ENCODE results near the gene PTBP2. TPM values are rescaled to one million over a fixed set of nuclear protein-coding genes. Genes with fewer than 3 reads are reported as not detected.

The PTBP2 gene
- total and polyA plus RNA-seq, 3 donors from 2014 or later = 41.0 to 109 (median 61.4) TPM

DNA sequence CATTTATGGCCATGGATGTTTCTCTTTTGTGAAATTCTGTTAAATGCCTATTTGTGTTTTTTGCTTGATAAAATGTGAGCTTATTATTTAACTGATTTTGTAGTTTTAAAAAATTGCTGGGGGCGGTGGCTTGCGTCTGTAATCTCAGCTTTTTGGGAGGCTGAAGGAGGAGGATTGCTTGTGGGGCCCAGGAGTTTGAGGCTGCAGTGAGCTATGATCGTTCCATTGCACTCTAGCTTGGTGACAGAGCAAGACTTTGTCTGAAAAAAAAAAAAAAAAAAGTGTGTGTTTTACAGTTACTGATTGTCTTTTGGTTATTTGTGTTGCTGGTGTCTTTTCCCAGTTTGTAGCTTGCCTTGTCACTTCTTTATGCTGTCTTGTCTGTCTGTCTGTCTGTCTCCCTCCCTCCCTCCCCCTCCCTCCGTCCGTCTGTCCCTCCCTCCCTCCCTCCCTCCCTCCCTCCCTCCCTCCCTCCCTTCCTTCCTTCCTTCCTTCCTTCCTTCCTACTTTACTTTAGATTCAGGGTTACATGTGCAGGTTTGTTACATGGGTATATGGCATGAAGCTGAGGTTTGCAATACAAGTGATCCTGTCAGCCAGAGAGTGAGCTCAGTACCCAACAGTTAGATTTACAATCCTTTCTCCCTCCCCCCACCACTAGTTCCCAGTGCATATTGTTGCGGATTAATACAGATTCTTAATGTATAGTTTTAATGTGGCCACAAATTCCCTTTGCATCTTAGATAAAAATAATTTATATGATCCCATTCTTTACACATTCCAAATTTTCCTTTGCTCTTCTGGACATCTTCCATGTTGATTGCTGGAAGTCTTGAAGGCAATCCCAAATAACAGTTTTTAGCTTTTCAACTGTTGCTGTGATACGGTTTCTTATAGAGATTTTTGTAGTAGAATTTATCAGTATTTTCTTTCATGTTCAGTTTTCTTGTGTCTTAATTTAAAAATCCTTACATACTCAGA lies 25.1 kb downstream of the PTBP2 start:
- intact Hi-C loops (cut with DNase I; ENCODE audit: low total_unique reads) = no loop called here
- Histone ChIP-seq H3K4me1 (no peaks in the 10 kb centered on the region), H3K4me3 (no peak overlapping the region), H3K27me3 (no peaks in the 10 kb centered on the region), H3K36me3 (ENCODE audit: low read depth, missing control alignments) (no peaks in the 10 kb centered on the region), H3K27ac (no peak overlapping the region), H3K9me3 (no peaks in the 10 kb centered on the region)
- DNase-seq = no peak
- 79 to 80% methylated on average over 7 of the region's 7 CpGs for WGBS, 2 donors
- TF ChIP-seq, protein P1, sequence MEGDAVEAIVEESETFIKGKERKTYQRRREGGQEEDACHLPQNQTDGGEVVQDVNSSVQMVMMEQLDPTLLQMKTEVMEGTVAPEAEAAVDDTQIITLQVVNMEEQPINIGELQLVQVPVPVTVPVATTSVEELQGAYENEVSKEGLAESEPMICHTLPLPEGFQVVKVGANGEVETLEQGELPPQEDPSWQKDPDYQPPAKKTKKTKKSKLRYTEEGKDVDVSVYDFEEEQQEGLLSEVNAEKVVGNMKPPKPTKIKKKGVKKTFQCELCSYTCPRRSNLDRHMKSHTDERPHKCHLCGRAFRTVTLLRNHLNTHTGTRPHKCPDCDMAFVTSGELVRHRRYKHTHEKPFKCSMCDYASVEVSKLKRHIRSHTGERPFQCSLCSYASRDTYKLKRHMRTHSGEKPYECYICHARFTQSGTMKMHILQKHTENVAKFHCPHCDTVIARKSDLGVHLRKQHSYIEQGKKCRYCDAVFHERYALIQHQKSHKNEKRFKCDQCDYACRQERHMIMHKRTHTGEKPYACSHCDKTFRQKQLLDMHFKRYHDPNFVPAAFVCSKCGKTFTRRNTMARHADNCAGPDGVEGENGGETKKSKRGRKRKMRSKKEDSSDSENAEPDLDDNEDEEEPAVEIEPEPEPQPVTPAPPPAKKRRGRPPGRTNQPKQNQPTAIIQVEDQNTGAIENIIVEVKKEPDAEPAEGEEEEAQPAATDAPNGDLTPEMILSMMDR (IDR thresholded peaks at IDR 0.05) = no peak
- no peak for TF ChIP-seq POLR2A (IDR thresholded peaks at IDR 0.05)

DNA sequence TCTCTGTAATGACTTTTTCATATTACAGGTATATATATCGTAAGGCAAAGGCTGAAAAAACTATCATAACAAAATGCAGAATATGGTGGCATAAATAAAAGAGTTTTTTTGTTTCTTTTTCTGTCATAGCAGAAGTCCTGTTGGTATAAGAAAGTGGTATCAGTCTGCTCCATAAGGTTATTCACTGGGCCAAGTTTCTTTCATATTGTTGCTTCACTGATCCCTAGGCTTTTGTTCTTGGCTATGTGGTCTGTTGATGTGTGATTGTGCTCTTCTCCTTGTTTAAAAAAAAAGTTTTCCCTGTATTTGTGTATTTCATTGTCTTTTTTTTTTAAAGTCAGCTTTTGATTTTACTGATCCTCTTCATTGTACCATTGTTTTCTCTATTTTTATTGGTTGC lies 26.0 kb downstream of the PTBP2 start:
- 96 to 97% methylated on average over 1 of the region's 1 CpG for WGBS, 2 donors
- Histone ChIP-seq H3K4me3 (no peak overlapping the region), H3K27ac (no peak overlapping the region), H3K27me3 (no peaks in the 10 kb centered on the region), H3K36me3 (ENCODE audit: low read depth, missing control alignments) (no peaks in the 10 kb centered on the region), H3K4me1 (no peaks in the 10 kb centered on the region), H3K9me3 (no peaks in the 10 kb centered on the region)
- intact Hi-C loops (cut with DNase I; ENCODE audit: low total_unique reads) = no loop called here
- DNase-seq = no peak
- TF ChIP-seq, protein P1 (IDR thresholded peaks at IDR 0.05) = no peak
- no peak for TF ChIP-seq POLR2A (IDR thresholded peaks at IDR 0.05)

DNA sequence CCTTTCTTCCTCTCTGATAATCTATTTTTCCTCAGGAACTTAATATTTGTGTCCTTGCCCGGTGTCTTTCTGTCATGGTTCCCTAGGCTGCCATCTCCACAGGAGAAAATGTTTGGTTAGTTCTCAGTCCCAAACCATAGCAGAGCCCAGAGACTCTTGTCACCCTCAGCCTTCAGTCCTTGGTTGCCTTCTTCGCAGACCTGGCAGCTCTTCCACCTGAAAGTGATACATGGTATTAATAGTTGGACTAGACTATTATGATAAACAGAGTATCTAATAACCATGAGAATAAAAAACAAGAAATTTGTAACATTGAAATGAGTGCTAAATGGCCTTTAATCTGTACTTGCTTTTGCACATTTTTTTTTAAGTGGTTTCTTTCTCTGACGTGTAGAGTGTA lies 26.5 kb downstream of the PTBP2 start:
- no peak overlapping the region for H3K27ac ChIP-seq
- H3K36me3 ChIP-seq (ENCODE audit: low read depth, missing control alignments) = no peaks in the 10 kb centered on the region
- H3K4me1 ChIP-seq = no peaks in the 10 kb centered on the region
- no peak overlapping the region for H3K4me3 ChIP-seq
- intact Hi-C loops (cut with DNase I; ENCODE audit: low total_unique reads) = no loop called here
- 68 to 74% methylated on average over 3 of the region's 3 CpGs for WGBS, 2 donors
- H3K9me3 ChIP-seq = no peaks in the 10 kb centered on the region
- DNase-seq = no peak
- no peak for TF ChIP-seq POLR2A (IDR thresholded peaks at IDR 0.05)
- TF ChIP-seq, protein P1 (IDR thresholded peaks at IDR 0.05) = no peak
- no peaks in the 10 kb centered on the region for H3K27me3 ChIP-seq

DNA sequence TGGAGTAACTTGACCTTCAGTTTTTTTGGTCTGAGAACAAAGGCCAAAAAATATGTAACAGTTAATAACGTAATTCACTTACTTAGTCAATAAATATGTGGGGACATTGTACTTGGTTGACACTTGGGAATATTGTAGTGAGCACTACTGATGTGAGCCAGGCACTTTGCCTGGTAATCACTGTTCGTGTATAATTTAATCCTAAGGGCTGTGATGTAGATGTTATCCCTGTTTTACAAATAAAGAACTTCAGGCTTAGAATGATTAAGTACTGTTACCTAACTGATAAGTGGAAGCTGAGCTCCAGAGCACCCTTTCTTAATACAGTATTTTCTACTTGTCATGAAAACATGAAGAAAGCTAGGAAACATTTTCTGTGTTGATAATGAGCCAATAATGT lies 28.0 kb downstream of the PTBP2 start:
- H3K36me3 ChIP-seq (ENCODE audit: low read depth, missing control alignments) = no peaks in the 10 kb centered on the region
- TF ChIP-seq, protein P1 (IDR thresholded peaks at IDR 0.05) = no peak
- H3K27ac ChIP-seq = no peak overlapping the region
- no peaks in the 10 kb centered on the region for H3K9me3 ChIP-seq
- H3K4me3 ChIP-seq = no peak overlapping the region
- H3K27me3 ChIP-seq = no peaks in the 10 kb centered on the region
- intact Hi-C loops (cut with DNase I; ENCODE audit: low total_unique reads) = no loop called here
- DNase-seq = no peak
- H3K4me1 ChIP-seq = no peaks in the 10 kb centered on the region
- 53 to 60% methylated on average over 2 of the region's 2 CpGs for WGBS, 2 donors

All from testis (tissue), 3 donors.